ENCODE results near the gene RAPGEF1. TPM values are rescaled to one million over a fixed set of nuclear protein-coding genes. Genes with fewer than 3 reads are reported as not detected.

RAPGEF1 gene
- total RNA-seq, 4 donors from 2014 or later = 13.1 to 73.7 (median 26.2) TPM

- Histone ChIP-seq H3K9me3 (no peaks in the 10 kb centered on the region), H3K36me3 (no peaks in the 10 kb centered on the region), H3K27ac (no peak overlapping the region), H3K4me1 (no peaks in the 10 kb centered on the region), H3K27me3 (no peaks in the 10 kb centered on the region), H3K4me3 (no peak overlapping the region)
- no peak for DNase-seq
- intact Hi-C loops (cut with DNase I; ENCODE audit: low total_unique reads) = no loop called here
- TF ChIP-seq POLR2A (IDR thresholded peaks at IDR 0.05) = no peak
- TF ChIP-seq, protein P1, sequence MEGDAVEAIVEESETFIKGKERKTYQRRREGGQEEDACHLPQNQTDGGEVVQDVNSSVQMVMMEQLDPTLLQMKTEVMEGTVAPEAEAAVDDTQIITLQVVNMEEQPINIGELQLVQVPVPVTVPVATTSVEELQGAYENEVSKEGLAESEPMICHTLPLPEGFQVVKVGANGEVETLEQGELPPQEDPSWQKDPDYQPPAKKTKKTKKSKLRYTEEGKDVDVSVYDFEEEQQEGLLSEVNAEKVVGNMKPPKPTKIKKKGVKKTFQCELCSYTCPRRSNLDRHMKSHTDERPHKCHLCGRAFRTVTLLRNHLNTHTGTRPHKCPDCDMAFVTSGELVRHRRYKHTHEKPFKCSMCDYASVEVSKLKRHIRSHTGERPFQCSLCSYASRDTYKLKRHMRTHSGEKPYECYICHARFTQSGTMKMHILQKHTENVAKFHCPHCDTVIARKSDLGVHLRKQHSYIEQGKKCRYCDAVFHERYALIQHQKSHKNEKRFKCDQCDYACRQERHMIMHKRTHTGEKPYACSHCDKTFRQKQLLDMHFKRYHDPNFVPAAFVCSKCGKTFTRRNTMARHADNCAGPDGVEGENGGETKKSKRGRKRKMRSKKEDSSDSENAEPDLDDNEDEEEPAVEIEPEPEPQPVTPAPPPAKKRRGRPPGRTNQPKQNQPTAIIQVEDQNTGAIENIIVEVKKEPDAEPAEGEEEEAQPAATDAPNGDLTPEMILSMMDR (IDR thresholded peaks at IDR 0.05) = no peak
These were observed 211.7 kb downstream of the RAPGEF1 start for GRCh38 chr9:131528186-131528585.

Small RNA genes within 50 kb of the gene (small RNA-seq; reads per million reads assigned to genes)
- gene EIF4A1P3 (not detected), gene RF00272 (not detected), gene RN7SL328P (not detected)

Other genes with a start within 250 kb of the RAPGEF1 start
- 10 to 100 TPM in 2 of 4 donors, 1 to 10 TPM in 1, under 1 TPM in 1; 0.29 to 40.2 (median 18.5) TPM for gene POMT1, start 237.2 kb downstream of the RAPGEF1 start, total RNA-seq
- gene UCK1, start 208.8 kb downstream of the RAPGEF1 start, total RNA-seq = 10 to 100 TPM in 3 of 4 donors, 1 to 10 TPM in 1; 7.7 to 37.7 (median 18.6) TPM
- gene PRRT1B, start 194.6 kb downstream of the RAPGEF1 start, total RNA-seq = not detected

Measured in uterus (tissue), 4 donors.